Uterus (tissue), 2 donors: ENCODE measurements around the gene SVIP.

ENCODE experiments used
- POLR2A ChIP-seq, 2 donors: fragments of 450-650 bp; IDR thresholded peaks; one replicate each; pipeline ENCODE4 v1.6.1; 2016; ENCODE audit warnings: antibody characterized with exemption in 2 of 2, mild to moderate bottlenecking in 1 of 2, moderate library complexity in 1 of 2
- TF ChIP-seq, protein P1 (sequence below), 4 experiments: fragments of 200-600 bp in 2 of 4; fragments of 450-650 bp in 2 of 4; sonication (generic) in 2 of 4; IDR thresholded peaks; one replicate each; pipeline ENCODE4 v1.5.1; 2016 to 2019; ENCODE audit warnings: antibody characterized with exemption in 4 of 4, mild to moderate bottlenecking in 2 of 4, moderate library complexity in 1 of 4

DNA sequence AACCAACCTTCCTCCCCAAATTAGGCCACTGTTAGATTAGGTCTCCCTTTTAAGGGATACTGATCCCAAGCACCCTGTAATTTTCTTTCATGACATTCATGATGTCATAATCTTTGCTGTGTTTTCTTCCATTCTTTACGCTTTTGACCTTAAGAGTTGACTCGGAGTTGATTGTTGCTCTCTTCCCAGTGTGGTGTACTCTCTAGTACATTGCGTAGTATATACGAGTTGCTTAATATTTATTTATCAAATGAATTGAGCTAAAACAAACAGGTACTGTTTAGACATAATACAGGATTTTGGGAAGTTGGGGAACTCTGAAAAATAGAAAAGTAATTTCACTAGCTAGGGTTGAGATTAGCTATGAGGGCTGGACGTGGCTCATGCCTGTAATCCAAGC lies 49.8 kb downstream of the SVIP start:
- TF ChIP-seq, protein P1, sequence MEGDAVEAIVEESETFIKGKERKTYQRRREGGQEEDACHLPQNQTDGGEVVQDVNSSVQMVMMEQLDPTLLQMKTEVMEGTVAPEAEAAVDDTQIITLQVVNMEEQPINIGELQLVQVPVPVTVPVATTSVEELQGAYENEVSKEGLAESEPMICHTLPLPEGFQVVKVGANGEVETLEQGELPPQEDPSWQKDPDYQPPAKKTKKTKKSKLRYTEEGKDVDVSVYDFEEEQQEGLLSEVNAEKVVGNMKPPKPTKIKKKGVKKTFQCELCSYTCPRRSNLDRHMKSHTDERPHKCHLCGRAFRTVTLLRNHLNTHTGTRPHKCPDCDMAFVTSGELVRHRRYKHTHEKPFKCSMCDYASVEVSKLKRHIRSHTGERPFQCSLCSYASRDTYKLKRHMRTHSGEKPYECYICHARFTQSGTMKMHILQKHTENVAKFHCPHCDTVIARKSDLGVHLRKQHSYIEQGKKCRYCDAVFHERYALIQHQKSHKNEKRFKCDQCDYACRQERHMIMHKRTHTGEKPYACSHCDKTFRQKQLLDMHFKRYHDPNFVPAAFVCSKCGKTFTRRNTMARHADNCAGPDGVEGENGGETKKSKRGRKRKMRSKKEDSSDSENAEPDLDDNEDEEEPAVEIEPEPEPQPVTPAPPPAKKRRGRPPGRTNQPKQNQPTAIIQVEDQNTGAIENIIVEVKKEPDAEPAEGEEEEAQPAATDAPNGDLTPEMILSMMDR (IDR thresholded peaks at IDR 0.05), result no peak
- no peak for TF ChIP-seq POLR2A (IDR thresholded peaks at IDR 0.05)
